NB4 (cell line): ENCODE results near the gene FBXL17.

ENCODE experiments used
- DNase-seq: peaks from one replicate; pipeline ENCODE4 v3.0.0; 2010; ENCODE audit warnings: low read depth
- H3K4me3 ChIP-seq: one replicate; pipeline ENCODE4 v1.5.1; 2011; ENCODE audit warnings: mild to moderate bottlenecking, low read depth, low read length, moderate library complexity
- MYC ChIP-seq: IDR thresholded peaks from 2 replicates; pipeline ENCODE4 v1.6.1; 2011; ENCODE audit warnings: low read depth, low read length
- POLR2A ChIP-seq: IDR thresholded peaks from 2 replicates; pipeline ENCODE4 v1.6.1; 2011; ENCODE audit warnings: mild to moderate bottlenecking; ENCODE audit not compliant: insufficient read length; ENCODE audit errors: extremely low read depth
- TF ChIP-seq, protein P1 (sequence below): IDR thresholded peaks from one replicate; pipeline ENCODE4 v1.5.1; 2012; ENCODE audit warnings: low read depth, low read length
- TF ChIP-seq, protein P2 (sequence below): IDR thresholded peaks from 2 replicates; pipeline ENCODE4 v1.6.1; 2011; ENCODE audit warnings: low read depth, low read length

The FBXL17 gene

DNA sequence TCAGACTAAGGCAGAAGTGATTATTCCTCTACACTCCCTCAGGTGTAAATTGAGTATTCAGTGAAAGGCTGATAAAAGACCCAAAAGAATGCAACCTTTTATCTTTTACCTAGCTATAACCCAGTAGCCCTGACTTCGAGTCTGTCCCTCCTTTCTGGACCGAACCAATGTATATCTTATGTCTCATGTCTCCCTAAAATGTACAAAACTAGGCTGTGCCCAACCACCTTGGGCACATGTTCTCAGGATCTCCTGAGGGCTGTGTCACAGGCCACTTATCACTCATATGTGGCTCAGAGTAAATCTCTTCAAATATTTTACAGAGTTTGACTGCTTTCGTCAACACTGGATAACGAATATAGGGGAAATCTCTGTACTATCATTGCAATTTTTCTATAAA is 12.7 kb downstream of the FBXL17 start:
- H3K4me3 ChIP-seq, result no peak overlapping the region
- no peak for DNase-seq
- TF ChIP-seq, protein P1, sequence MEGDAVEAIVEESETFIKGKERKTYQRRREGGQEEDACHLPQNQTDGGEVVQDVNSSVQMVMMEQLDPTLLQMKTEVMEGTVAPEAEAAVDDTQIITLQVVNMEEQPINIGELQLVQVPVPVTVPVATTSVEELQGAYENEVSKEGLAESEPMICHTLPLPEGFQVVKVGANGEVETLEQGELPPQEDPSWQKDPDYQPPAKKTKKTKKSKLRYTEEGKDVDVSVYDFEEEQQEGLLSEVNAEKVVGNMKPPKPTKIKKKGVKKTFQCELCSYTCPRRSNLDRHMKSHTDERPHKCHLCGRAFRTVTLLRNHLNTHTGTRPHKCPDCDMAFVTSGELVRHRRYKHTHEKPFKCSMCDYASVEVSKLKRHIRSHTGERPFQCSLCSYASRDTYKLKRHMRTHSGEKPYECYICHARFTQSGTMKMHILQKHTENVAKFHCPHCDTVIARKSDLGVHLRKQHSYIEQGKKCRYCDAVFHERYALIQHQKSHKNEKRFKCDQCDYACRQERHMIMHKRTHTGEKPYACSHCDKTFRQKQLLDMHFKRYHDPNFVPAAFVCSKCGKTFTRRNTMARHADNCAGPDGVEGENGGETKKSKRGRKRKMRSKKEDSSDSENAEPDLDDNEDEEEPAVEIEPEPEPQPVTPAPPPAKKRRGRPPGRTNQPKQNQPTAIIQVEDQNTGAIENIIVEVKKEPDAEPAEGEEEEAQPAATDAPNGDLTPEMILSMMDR, result no peak
- TF ChIP-seq, protein P2, sequence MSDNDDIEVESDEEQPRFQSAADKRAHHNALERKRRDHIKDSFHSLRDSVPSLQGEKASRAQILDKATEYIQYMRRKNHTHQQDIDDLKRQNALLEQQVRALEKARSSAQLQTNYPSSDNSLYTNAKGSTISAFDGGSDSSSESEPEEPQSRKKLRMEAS, result no peak
- TF ChIP-seq MYC, result no peak
- TF ChIP-seq POLR2A, result no peak

DNA sequence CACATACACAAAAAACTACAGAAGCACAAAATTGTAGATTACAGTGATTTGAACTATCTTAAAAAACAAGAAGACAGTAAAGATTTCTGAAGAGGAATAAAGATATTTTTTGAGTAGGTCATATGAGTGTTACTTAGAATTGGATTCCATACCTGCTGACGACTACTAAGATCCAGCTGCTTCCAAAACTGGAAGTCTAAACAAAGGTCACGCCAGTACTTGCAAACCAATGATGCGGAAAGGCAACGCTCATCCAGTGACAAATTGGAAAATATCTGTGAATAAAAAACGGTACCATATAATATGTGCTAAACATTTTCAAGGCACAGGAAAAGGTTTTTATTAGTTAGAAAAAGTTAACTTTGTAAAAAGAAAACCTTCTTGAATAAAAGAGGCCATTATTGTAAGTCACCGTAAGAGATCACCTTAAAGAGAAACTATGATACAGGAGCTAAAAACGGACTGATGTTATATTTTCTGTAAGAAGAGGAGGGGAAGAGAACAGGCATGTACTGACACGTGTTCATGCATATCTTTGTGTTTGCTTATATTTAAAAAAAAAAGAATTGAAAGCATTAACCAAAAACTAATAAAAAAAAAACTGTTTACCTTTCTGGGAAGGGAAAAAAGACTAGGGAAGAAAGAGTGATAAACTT is 14.1 kb downstream of the FBXL17 start:
- TF ChIP-seq MYC (no peak), POLR2A (no peak)
- TF ChIP-seq, protein P1, result no peak
- TF ChIP-seq, protein P2, result no peak
- H3K4me3 ChIP-seq, result no peak overlapping the region
- DNase-seq, result no peak

DNA sequence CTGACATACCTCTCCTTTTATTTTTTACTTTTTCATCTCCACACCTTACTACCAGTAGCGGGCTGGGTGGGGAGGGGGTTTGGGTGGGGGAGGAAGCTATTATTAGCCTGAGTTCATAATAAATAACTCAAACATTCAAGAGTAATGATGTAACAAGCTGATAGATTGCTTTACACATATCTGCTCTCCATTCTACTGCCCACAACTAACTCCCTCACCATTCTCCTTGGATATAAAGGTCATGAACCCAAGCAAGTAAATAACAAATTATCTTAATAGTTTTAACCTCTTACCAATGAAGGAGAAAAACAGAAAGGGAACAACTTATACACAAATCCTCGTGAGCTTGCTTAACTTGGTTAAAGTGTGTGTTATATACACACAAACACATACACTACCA is 15.4 kb downstream of the FBXL17 start:
- H3K4me3 ChIP-seq, result no peak overlapping the region
- DNase-seq, result no peak
- TF ChIP-seq, protein P1, result no peak

DNA sequence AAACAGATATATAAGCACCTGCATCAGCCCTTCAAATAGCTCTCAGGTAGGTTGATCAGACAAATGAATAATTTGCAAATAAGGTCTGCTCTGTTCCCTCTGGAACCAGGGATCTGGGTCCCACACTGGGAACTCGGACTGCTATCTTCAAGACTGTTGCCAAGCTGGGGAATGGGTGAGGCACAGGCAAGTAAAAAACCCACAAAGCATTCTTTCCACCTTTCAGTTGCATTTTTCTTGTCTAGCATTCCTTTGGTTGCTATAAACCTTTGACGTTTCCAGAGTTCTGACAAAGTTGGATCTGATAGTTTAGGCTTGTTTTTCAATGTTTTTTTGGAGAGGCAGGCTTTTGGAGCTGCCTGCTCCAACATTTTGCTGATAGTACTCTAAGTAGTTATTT is 20.1 kb downstream of the FBXL17 start:
- DNase-seq, result no peak
- H3K4me3 ChIP-seq, result no peak overlapping the region
- no peak for TF ChIP-seq POLR2A
- TF ChIP-seq MYC, result no peak
- TF ChIP-seq, protein P1, result no peak
- TF ChIP-seq, protein P2, result no peak

DNA sequence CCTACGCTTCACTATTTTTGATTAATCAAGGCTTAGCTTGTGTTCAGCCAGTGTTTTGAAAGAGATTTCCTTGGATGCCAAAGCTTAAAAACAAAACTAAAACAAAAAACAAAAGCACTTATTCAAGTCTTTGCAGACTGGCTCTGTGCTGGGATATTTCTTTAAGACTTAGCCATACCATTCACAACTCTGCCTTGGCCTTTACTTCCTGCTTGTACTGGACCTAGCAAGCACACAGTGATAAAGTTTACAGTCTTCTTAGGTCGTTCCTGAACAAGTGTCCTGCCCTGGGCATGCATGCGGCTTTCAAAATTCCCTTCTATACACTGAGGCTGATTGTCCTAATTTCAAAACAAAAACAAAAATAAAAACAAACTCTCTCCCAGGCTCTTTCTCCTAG is 20.7 kb downstream of the FBXL17 start:
- DNase-seq, result no peak
- no peak for TF ChIP-seq POLR2A
- H3K4me3 ChIP-seq, result no peak overlapping the region

DNA sequence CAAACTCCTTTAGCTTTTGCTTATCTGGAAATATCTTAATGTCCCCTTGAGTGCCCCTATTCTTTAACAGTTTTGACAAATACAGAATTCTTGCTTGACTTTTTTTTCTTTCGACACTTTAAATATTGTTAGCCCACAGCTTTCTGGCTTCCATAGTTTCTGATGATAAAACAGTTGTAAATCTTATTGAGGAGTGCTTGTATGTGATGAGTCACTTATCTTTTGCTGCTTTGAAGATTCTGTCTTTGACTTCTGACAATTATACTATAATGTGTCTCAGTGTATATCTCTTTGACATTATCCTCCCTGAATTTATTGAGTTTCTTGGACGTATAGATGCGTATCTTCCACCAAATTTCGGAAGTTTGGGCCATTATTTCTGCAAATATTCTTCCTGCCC is 21.6 kb downstream of the FBXL17 start:
- DNase-seq, result no peak
- H3K4me3 ChIP-seq, result no peak overlapping the region
- TF ChIP-seq POLR2A (no peak), MYC (no peak)
- TF ChIP-seq, protein P1, result no peak
- TF ChIP-seq, protein P2, result no peak

DNA sequence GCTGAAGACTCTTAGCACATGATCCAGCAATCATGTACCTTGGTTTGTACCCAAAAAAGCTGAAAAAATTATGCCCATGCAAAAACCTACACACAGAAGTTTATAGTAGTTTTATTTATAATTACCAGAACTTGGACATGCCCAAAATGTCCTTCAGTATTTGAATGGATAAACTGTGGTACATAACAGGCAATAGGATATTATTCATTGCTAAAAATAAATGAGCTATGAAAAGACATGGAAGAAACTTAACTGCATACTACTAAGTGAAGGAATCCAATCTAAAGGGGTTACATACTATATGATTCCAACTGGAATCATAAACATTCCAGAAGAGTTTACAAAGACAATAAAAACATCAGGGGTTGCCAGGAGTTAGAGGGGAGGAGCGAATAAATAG is 25.6 kb downstream of the FBXL17 start:
- no peak overlapping the region for H3K4me3 ChIP-seq
- DNase-seq, result no peak
- TF ChIP-seq, protein P1, result no peak
- TF ChIP-seq MYC, result no peak
- TF ChIP-seq, protein P2, result no peak
- TF ChIP-seq POLR2A, result no peak
